ENCODE data around the gene SLC38A3.

SLC38A3 gene

DNA sequence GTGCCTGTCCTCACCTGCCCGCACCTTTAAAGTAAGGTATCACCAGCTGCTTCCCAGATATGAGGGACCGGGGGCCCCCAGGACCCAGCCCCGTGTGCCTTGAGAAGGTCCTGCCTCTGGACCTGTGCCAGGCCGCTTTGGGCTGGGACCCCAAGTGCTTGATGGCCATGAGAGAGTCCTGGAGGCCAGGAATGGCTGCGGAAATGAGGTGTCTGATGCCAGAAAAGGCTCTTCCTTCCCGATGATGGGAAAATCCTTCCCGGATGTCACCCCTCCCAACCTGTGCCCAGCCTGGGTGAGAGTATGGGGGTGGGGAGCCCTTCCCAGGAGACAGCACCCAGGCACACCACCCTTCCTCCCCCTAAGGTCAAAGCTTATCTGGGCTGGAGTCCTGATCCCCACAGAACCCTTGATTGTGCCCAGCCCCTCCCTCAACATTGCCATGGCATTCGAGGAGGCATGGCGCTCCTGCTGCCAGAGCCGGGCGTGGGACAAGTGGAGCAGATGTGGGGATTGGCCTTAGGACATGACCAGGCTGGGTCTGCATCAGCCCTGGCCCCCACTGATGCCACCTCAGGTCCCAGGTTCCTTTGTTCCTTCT, 35.7 kb upstream of the SLC38A3 start:
- DNase-seq (ENCODE audit: low read depth): no peak

DNA sequence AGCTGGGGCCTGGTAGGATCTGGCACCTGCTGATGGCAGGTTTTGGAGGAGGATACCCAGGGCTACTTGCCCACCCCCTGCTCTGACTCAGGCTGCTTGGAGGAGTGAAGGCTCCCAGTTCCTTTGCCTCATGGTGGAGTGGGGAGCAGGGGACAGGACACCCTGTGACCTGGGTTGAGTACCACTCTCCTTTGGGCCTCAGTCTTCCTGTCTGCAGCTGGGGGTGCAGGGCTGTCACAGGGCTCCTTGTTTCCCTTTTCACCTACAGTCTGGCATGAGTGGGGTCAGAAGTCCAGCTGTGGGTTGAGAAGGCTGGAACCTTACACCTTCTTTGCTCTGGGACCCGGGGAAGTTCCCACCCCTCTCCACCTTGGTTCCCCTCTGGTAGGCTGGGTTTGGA, 35.2 kb upstream of the SLC38A3 start:
- no peak for DNase-seq (ENCODE audit: low read depth)

DNA sequence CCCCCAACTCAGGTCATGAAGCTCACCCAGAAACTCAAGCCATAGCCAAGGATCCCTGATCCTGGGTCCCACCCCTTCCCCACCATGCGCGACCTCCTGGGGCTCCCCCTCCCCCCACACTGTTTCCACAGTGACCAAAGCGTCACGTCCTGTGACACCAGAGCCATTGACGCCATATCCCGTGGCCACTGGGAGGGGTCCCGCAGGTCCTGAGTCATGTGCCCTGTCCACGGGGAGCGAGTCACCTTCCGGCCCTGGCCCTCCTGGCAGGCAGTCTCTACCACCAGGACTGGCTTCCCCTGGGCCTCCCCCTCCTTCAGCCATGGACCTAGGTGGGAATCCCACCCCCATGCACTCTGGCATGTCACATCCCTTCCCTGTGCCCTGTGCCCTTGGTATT, 34.4 kb upstream of the SLC38A3 start:
- DNase-seq (ENCODE audit: low read depth): peak; percentile 92

DNA sequence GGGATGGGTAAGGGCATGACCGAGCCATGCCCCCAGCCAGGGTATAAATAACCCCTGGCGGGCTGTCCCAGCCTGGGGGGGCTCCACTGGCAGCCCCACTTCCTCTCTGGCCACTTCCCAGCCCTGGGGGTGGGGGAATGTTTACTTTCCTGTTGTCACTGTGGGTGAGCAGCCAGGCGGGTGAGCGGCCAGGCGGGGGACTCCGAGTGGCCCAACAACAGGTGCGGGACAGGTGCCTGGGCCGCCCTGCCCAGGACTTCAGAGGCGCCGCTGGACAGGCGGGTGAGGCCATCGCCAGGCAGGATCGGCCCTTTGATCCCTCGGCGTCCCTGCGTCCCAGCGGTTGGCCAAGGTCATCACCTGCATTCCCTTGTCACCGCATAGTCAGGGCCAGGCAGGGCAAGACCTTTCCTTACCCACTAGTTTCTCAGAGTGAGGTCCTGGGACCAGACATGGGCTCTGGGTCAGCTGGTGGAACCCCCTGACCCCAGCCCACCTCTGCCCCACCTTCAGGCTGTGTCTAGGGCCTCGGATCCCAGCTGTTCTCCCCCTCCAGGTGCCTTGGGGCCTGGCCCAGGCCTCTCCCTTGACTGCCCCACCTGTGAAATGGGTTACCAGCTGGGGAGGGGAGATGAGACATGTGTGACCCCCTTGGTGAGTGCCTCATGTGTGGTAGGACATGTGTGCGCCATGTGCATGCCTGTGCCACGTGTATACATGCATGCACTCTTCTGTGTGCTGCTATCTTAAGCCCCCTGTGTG, 33.4 kb upstream of the SLC38A3 start:
- no peak for DNase-seq (ENCODE audit: low read depth)

DNA sequence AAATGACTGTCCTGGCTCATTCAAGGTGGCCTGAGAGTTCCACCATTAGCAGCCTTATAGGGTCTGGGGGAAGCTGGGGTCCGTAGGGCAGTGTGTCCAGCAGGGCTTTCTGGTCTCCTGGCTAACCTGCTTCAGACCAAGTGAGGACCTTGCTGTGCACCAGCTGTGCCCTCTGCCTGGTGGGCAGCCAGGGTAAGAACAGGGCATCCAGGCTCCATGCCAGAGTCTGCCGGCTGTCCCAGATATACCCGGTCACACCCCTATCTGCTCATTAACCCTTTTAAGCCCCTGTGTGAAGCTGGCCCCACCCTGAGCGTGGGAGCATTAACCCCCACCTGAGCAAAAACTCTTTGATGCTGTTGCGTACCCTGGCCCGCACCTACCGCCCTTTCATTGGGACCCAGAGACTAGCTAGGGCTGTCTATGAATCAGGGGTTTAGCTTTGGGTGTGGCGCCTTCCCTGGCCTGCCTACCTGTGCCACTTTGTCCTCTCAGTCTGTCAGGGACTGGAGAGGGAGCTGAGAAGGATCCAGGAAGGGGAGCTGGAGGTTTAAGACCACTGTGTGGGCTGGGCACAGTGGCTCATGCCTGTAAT, 32.3 kb upstream of the SLC38A3 start:
- no peak for DNase-seq (ENCODE audit: low read depth)

DNA sequence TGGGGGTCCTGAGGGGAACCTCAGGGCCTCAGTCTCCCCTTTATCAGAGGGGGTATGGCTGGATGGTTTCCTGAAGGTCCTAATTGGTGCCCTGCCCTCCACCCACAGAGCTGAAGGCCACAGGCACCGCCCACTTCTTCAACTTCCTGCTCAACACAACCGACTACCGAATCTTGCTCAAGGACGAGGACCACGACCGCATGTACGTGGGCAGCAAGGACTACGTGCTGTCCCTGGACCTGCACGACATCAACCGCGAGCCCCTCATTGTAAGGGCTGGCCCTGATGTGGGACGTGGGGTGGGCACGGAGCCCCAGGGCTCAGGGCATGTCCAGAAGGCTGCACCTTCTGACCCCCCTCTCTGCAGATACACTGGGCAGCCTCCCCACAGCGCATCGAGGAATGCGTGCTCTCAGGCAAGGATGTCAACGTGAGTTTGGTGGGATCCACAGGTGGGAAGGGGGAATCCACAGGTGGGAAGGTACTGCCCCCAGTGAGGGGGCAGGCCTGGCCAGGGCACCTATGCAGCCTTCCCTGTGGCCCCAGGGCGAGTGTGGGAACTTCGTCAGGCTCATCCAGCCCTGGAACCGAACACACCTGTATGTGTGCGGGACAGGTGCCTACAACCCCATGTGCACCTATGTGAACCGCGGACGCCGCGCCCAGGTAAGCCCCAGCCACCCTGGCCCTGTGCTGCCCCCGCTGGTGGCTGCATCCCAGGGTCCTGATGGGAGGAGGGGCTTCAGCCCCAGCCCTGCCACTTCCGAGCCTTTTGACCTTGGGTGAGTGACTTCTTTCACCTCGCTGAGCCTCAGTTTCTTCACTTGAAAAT, 31.2 kb upstream of the SLC38A3 start:
- no peak for DNase-seq (ENCODE audit: low read depth)

DNA sequence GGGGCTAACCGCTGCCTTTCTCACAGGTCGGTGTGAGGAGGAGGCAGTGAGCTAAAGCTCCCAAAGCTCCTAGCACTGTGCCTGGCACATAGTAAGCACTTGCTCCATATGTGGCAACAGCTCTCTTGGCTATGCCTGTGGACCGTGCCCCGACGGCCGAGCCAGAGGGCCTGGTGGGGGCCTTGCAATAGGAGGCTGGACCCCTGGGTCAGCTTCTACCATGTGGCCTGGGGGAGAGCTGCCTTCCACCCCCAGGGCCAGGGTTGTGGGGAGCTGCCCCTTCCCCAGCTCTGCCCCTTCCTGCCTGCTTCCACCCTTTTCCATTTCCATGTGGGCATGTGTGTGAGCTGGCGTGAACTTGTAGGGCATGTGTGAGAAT, 30.6 kb upstream of the SLC38A3 start:
- no peak for DNase-seq (ENCODE audit: low read depth)

DNA sequence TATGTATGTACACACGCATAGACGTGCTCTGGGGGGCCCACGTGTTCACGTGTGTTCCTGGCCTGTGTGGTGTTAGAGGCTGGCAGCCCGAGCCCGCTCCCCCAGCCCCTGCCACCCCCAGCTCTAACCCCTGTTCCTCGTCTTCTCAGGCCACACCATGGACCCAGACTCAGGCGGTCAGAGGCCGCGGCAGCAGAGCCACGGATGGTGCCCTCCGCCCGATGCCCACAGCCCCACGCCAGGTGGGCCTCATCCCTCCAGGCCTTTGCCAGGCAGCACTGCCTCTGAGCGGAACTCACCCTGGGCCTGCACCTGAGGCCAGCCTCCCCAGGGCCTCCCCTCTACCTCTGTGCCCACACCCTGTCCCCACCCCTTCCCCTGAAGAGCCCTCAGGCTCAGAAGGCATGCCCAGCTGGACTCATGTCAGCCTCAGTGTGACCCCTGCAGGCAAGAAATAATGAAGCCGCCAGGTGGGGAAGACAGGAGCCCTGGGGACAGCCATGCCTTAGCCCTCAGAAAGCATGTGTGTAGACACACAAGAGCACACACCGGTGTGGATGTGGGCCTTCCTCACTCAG, 30.0 kb upstream of the SLC38A3 start:
- DNase-seq (ENCODE audit: low read depth): no peak

DNA sequence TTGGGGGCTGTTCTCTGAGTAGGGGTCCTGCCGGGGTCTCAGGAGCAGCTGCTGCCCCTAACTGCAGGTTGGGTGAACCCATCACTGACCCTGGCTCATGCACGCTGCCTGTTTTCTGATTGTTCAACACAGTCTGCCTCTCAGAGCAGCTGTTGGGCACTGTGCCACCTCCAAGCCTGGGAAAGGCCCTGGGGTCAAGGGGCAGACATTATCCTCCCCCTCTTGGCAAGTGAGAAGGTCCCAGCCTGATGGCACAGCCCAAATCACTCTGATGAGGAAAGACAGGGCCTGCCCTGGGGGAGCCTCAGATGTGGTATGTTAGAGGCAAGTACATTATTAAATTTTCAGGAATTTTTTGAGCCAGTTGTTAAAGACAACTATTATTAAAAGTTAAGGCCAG, 27.7 kb upstream of the SLC38A3 start:
- no peak for DNase-seq (ENCODE audit: low read depth)

DNA sequence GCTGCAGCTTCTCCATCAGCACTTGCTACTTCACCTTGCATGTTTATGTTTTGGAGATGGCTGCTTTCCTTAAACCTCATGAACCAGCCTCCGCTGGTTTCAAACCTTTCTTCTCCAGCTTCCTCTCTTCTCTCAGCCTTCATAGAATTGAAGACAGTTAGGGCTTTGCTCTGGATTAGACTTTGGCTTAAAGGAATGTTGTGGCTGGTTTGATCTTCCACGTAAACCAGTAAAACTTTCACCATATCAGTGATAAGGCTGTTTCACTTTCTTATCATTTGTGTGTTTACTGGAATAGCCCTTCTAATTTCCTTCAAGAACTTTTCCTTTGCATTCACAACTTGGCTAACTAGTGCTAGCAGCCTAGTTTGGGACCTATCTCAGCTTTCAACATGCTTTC, 25.4 kb upstream of the SLC38A3 start:
- DNase-seq (ENCODE audit: low read depth): no peak

DNA sequence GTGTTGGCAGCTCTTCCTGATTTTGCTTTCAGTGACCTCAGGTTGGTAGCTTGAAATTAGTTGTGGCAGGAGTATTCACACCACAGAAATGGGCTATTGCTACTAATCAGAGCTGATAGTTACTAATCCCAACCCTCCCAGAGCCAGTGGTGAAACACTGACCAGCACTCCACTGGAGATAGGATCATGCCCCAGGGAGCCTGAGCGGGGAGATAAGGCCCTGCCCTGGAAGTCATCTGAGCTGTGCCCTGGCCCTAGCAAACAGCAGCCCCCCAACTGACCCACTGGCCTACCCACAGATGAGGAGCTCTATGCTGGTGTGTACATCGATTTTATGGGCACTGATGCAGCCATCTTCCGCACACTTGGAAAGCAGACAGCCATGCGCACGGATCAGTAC, 23.1 kb upstream of the SLC38A3 start:
- DNase-seq (ENCODE audit: low read depth): no peak

DNA sequence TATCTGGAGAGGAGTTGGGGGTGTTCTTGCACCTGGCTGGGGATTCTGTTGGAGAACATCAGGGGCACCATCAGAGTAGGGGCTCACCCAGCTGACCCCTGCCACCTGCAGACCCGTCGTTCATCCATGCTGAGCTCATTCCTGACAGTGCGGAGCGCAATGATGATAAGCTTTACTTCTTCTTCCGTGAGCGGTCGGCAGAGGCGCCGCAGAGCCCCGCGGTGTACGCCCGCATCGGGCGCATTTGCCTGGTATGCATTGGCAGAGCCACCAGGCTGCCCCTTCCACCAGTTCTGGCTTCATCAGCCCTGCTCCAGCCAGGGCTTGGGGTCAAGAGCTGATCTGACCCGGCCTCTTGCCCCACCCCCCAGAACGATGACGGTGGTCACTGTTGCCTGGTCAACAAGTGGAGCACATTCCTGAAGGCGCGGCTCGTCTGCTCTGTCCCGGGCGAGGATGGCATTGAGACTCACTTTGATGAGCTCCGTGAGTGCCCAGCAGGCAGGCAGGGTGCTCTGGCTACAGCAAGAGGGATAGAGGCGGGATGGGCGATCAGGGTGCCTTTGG, 22.5 kb upstream of the SLC38A3 start:
- no peak for DNase-seq (ENCODE audit: low read depth)

DNA sequence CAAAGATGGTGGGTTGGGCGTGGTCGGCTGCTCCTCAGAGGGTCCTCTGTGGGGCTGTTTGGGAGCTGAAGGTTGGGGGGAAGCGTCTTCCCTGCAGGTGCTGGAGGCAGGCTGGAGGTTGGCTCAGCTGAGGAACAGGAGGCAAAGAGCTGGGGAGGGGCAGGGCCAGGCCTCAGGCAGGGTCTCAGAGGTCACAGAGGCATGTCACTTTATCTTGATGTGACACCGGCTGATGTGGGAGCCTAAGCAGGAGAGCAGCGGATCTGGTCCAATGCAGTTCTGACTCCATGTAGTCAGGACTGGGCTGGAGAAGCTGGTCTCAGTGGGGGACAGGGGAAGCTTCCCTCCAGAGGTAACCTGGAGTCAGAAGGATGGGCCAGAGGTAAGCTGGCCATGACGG, 21.3 kb upstream of the SLC38A3 start:
- no peak for DNase-seq (ENCODE audit: low read depth)

DNA sequence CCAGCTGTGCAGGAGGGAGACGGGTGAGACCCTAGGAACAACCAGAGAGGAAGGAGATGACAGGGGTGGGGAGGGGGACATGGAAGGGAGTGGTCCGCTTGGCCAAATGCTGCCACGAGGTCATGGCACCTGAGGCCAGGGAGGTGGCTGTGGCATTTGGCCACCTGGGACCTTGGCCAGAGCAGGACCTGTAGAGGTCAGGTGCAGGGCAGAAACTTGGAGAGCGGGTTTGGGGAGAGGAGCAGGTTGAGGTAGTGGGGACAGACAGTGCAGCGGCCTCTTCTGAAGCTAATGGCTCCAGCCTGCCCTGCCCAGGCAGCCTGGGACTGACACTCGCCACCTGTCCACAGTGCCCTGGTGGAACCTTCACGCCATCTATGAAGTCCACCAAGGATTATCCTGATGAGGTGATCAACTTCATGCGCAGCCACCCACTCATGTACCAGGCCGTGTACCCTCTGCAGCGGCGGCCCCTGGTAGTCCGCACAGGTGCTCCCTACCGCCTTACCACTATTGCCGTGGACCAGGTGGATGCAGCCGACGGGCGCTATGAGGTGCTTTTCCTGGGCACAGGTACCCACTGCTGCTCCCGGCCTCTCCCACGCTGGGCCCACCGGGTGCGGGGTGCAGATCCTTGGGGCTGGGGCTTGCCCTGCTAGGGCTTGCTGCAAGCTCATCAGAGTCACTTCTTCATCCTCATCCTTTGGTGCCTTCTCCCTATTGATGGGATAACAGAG, 20.7 kb upstream of the SLC38A3 start:
- DNase-seq (ENCODE audit: low read depth): no peak

DNA sequence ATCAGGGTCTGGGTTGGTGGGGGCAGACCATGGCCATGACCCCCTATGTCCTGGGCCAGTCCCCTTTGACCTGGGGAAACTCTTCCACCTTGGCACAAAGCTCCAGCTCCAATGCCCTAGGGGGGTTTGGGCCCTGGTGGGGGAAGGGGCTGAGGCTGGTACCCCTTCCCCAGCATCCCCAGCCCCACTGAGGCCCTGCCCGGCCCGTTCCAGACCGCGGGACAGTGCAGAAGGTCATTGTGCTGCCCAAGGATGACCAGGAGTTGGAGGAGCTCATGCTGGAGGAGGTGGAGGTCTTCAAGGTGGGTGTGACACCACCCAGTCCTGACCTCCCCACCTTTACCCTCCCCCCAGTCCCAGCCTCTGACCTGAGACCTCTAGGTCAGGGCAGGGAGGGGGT, 19.8 kb upstream of the SLC38A3 start:
- no peak for DNase-seq (ENCODE audit: low read depth)

DNA sequence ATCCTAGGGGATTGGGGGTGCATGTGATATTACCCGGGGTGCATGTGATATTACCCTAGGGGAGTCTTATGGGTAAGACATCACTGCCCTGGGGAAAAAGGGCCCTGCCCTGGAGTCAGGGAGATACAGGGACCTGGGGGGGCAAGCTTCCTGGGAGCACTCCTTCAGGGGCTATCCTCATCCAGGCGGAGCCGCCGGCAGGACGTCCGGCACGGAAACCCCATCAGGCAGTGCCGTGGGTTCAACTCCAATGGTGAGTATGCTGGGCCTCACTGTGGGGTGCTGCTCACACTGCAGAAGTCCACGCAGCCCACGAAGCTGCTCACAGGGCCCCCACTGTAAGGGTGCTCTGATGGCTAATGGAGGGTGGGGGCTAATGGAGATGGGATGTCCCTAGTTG, 19.0 kb upstream of the SLC38A3 start:
- DNase-seq (ENCODE audit: low read depth): no peak

DNA sequence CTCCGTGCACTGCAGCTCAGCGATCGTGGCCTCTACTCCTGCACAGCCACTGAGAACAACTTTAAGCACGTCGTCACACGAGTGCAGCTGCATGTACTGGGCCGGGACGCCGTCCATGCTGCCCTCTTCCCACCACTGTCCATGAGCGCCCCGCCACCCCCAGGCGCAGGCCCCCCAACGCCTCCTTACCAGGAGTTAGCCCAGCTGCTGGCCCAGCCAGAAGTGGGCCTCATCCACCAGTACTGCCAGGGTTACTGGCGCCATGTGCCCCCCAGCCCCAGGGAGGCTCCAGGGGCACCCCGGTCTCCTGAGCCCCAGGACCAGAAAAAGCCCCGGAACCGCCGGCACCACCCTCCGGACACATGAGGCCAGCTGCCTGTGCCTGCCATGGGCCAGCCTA, 17.3 kb upstream of the SLC38A3 start:
- DNase-seq (ENCODE audit: low read depth): no peak

DNA sequence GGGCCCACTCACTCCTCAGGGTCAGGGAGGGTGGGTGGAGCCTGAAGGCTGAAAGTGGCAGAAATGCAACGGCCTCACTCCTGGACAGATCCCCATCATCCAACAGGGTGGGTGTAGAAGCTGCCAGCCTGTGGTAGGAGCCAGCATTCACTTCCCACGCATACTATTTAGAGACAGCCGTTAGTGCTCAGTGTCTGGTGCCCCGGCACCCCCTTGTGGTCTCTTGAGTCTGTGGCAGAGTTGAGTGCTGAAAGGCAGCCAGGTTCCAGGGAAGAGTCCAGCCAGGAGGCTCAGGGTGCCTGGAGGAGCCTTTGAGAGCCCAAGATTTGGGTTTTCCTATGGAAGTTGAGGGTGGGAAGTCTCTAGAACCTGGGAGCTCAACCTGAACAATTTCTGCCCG, 15.8 kb upstream of the SLC38A3 start:
- DNase-seq (ENCODE audit: low read depth): peak; percentile 85

DNA sequence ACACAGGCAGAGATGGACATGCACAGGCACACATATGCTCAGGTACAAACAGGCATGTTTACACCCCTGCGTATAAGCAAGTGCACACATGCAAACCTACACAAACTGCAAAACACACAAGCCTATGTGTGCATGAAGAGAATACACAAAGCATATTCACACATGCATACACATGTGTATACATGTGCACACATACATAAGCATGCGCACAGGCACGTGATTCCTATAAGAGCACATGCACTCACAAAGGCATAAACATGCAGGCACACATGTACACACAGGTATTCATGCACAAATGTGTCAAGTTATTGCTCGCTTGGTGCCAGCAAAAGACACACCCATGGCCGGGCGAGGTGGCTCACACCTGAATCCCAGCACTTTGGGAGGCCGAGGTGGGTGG, 15.1 kb upstream of the SLC38A3 start:
- no peak for DNase-seq (ENCODE audit: low read depth)

DNA sequence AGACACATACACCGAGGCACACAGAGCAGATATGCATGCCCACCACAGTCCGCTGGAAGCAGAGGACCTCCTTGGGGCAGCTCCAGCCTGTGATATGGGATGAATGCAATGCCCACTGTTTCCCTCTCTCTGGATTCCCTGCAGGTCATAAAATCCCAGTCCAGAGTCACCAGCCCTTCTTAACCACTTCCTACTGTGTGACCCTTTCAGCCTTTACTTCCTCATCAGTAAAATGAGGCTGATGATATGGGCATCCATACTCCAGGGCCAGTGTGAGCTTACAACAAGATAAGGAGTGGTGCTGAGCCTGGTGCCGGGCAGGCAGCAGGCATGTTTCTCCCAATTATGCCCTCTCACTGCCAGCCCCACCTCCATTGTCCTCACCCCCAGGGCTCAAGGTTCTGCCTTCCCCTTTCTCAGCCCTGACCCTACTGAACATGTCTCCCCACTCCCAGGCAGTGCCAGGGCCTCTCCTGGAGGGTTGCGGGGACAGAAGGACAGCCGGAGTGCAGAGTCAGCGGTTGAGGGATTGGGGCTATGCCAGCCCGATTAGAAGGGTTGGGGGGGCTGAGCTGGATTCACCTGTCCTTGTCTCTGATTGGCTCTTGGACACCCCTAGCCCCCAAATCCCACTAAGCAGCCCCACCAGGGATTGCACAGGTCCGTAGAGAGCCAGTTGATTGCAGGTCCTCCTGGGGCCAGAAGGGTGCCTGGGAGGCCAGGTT, 14.0 kb upstream of the SLC38A3 start, which contains the start of gene GNAT1:
Gene GNAT1, plus strand, starts transcription at position 675 of the 725 bp plus-strand sequence. CDS start 116 bp downstream, outside the sequence.
- no peak for DNase-seq (ENCODE audit: low read depth)

DNA sequence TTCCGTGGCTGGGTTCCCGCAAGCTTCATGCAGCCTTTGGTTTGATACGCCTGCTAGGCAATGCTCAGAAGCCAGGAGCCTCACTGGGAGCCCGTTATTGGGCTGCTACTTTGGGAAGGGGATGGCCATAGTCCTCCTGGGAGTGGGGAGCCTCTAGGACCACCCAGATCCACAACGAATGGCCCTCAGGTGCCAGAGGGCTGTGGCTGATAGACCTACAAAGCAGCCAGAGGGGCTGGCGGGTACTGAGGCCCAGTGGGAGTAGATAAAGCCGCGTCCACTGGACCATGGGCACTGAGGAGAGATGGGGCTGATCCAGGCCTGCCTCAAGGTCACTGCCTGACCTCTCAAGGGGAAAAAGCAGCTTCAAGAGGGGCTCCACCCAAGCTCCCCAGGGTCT, 12.9 kb upstream of the SLC38A3 start:
- no peak for DNase-seq (ENCODE audit: low read depth)
